ENCODE results near the gene PARP14. TPM values are rescaled to one million over a fixed set of nuclear protein-coding genes. Genes with fewer than 3 reads are reported as not detected.
"Not testable (repeated sequence)": the region's sequence is repeated elsewhere in the genome, so short reads cannot be mapped to it uniquely, and the experiment has no call there.

Gene PARP14
- total RNA-seq, 2 experiments from 2014 or later: 147 to 158 TPM

DNA sequence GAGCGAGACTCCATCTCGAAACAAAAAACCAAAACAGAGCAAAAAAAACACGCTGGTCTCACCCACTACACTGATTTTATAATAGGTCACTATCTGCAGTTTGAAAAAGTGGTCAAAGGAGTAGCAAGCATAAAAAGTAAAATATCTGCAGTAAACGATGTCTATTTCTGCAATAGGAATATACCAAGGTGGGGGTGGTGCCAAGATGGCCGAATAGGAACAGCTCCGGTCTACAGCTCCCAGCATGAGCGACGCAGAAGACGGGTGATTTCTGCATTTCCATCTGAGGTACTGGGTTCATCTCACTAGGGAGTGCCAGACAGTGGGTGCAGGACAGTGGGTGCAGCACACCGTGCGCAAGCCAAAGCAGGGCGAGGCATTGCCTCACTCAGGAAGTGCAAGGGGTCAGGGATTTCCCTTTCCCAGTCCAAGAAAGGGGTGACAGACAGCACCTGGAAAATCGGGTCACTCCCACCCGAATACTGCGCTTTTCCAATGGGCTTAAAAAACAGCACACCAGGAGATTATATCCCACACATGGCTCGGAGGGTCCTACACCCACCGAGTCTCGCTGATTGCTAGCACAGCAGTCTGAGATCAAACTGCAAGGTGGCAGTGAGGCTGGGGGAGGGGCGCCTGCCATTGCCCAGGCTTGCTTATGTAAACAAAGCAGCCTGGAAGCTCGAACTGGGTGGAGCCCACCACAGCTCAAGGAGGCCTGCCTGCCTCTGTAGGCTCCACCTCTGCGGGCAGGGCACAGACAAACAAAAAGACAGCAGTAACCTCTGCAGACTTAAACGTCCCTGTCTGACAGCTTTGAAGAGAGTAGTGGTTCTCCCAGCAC is 52.3 kb downstream of the PARP14 start:
- POLR2A ChIA-PET, H3K4me3 Mint-ChIP-seq, H3K4me1 Mint-ChIP-seq, H3K27ac Mint-ChIP-seq, H3K9me3 Mint-ChIP-seq, H3K27me3 Mint-ChIP-seq, DNase-seq: not testable (repeated sequence)
- H3K36me3 Mint-ChIP-seq (ENCODE audit: low read depth): peaks cover 48% of the 10 kb centered on the region
- CTCF ChIA-PET: interaction anchor here (0.6 to 1.1 kb wide), 3 partner anchors 12 to 583 kb away, joined by 3 read pairs; no protein-coding TSS in a partner anchor

- POLR2A ChIA-PET: no interaction called here
- Mint-ChIP-seq H3K27ac (no peak overlapping the region), H3K36me3 (ENCODE audit: low read depth) (peaks cover 30% of the 10 kb centered on the region), H3K4me1 (peaks cover 1% of the 10 kb centered on the region), H3K27me3 (no peaks in the 10 kb centered on the region), H3K9me3 (peaks cover 2% of the 10 kb centered on the region), H3K4me3 (no peak overlapping the region)
- no peak for DNase-seq
- CTCF ChIA-PET: no interaction called here
These were observed 58.5 kb downstream of the PARP14 start for GRCh38 chr3:122739172-122739571.

DNA sequence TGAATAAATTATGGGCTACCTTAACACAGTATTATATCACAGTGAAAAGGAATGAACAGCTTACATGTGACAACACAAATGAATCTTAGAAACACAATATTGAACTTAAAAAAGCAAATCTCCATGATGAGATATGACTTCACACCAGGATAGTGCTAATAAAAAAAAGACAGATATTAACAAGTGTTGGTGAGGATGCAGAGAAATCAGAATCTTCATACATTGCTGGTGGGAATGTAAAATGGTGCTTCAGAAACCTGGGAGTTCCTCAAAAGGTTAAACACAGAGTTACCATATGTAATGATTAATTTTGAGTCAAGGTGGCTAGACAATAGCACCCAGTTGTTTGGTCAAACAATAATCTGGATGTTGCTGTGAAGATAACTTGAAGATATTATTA is 61.6 kb downstream of the PARP14 start:
- H3K27me3 Mint-ChIP-seq: no peaks in the 10 kb centered on the region
- peaks cover 2% of the 10 kb centered on the region for H3K9me3 Mint-ChIP-seq
- H3K4me1 Mint-ChIP-seq: peaks cover 1% of the 10 kb centered on the region
- H3K4me3 Mint-ChIP-seq: no peak overlapping the region
- H3K27ac Mint-ChIP-seq: no peak overlapping the region
- POLR2A ChIA-PET: no interaction called here
- no peak for DNase-seq
- H3K36me3 Mint-ChIP-seq (ENCODE audit: low read depth): peaks cover 40% of the 10 kb centered on the region
- CTCF ChIA-PET: no interaction called here

DNA sequence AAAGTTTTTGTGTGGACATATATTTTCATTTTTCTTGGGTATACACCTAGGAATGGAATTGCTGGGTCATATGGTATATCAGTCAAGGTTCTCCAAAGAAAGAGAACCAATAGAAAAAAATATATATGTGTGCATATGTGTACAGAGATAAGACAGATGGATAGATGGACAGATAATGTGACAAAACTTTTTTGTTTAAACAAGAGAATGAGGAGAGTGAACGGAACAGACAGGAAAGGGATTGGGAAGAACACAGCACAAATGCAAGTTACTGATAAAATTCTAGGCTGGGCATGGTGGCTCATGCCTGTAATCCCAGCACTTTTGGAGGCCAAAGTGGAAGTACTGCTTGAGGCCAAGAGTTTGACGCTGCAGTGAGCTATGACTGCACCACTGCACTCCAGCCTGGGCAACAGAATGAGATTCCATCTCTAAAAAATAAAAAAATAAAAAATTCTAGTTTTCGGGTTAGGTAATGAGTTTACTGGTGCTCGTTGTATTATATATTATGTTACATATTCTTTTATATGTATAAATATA is 63.0 kb downstream of the PARP14 start:
- POLR2A ChIA-PET: no interaction called here
- no peak for DNase-seq
- peaks cover 42% of the 10 kb centered on the region for H3K36me3 Mint-ChIP-seq (ENCODE audit: low read depth)

DNA sequence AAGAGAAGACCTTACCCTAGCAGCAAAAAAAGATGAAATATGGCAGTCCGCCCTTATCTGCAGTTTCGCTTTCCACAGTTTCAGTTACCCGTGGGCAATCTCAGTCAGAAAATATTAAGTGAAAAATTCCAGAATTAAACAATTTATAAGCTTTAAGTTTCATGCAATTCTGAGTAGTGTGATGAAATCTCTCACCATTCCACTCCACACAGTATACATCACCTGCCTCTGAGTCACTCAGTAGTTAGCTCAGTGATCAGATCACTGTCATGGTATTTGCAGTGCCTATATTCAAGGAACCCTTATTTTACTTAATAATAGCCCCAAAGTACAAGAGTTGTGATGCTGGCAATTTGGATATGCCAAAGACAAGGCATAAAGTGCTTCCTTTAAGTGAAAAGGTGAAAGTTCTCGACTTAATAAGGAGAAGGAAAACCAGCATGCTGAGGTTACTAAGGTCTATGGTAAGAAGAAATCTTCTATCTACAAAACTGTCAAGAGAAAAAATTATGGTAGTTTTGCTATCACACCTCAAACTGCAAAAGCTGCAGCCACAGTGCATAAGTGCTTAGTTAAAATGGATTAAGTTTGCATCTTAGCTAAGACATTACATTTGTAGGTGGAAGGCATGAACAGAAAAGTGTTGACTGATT is 64.9 kb downstream of the PARP14 start:
- Mint-ChIP-seq H3K4me3 (no peak overlapping the region), H3K4me1 (peaks cover 1% of the 10 kb centered on the region), H3K27me3 (no peaks in the 10 kb centered on the region), H3K9me3 (peaks cover 2% of the 10 kb centered on the region), H3K27ac (no peak overlapping the region), H3K36me3 (ENCODE audit: low read depth) (peaks cover 27% of the 10 kb centered on the region)
- no peak for DNase-seq
- ChIA-PET CTCF (interaction anchor here (0.6 to 1.1 kb wide), 4 partner anchors 13 to 1302 kb away, joined by 3 to 4 read pairs (median 3); no protein-coding TSS in a partner anchor), POLR2A (no interaction called here)

More for the DNA sequence above, 63.0 kb downstream of the PARP14 start:
- Mint-ChIP-seq H3K9me3 (peaks cover 2% of the 10 kb centered on the region), H3K27me3 (no peaks in the 10 kb centered on the region), H3K4me1 (peaks cover 1% of the 10 kb centered on the region), H3K27ac (no peak overlapping the region), H3K4me3 (no peak overlapping the region)
- CTCF ChIA-PET: interaction anchor here (1.0 kb wide), 1 partner anchor 29 kb away, joined by 4 read pairs; no protein-coding TSS in a partner anchor

DNA sequence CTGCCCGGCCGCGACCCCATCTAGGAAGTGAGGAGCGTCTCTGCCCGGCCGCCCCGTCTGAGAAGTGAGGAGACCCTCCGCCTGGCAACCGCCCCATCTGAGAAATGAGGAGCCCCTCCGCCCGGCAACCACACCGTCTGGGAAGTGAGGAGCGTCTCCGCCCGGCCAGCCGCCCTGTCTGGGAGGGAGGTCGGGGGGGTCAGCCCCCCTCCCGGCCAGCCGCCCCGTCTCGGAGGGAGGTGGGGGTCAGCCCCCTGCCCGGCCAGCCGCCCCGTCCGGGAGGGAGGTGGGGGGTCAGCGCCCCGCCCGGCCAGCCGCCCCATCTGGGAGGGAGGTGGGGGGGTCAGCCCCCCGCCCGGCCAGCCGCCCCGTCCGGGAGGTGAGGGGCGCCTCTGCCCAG is 66.7 kb downstream of the PARP14 start:
- H3K4me1 Mint-ChIP-seq, DNase-seq, H3K9me3 Mint-ChIP-seq, H3K27ac Mint-ChIP-seq, CTCF ChIA-PET, H3K27me3 Mint-ChIP-seq, POLR2A ChIA-PET, H3K4me3 Mint-ChIP-seq: not testable (repeated sequence)
- H3K36me3 Mint-ChIP-seq (ENCODE audit: low read depth): peaks cover 21% of the 10 kb centered on the region

- H3K4me1 Mint-ChIP-seq: no peaks in the 10 kb centered on the region
- H3K4me3 Mint-ChIP-seq: no peak overlapping the region
- H3K27me3 Mint-ChIP-seq: no peaks in the 10 kb centered on the region
- no peak for DNase-seq
- no peak overlapping the region for H3K27ac Mint-ChIP-seq
- CTCF ChIA-PET: interaction anchor here (0.7 kb wide), 1 partner anchor 1134 kb away, joined by 3 read pairs; no protein-coding TSS in a partner anchor
- H3K9me3 Mint-ChIP-seq: no peaks in the 10 kb centered on the region
- peaks cover 17% of the 10 kb centered on the region for H3K36me3 Mint-ChIP-seq (ENCODE audit: low read depth)
- POLR2A ChIA-PET: no interaction called here
These were observed 67.7 kb downstream of the PARP14 start for GRCh38 chr3:122748347-122748746.

GRCh38 chr3:122754929-122755328 is 74.3 kb downstream of the PARP14 start:
- POLR2A ChIA-PET: no interaction called here
- CTCF ChIA-PET: interaction anchor here (0.6 to 0.9 kb wide), 2 partner anchors 12 to 18 kb away, joined by 3 read pairs; no protein-coding TSS in a partner anchor
- H3K4me1 Mint-ChIP-seq: peaks cover 9% of the 10 kb centered on the region
- peaks cover 11% of the 10 kb centered on the region for H3K36me3 Mint-ChIP-seq (ENCODE audit: low read depth)
- no peaks in the 10 kb centered on the region for H3K27me3 Mint-ChIP-seq
- no peaks in the 10 kb centered on the region for H3K9me3 Mint-ChIP-seq
- H3K4me3 Mint-ChIP-seq: no peak overlapping the region
- no peak overlapping the region for H3K27ac Mint-ChIP-seq
- DNase-seq: peak; percentile 42

DNA sequence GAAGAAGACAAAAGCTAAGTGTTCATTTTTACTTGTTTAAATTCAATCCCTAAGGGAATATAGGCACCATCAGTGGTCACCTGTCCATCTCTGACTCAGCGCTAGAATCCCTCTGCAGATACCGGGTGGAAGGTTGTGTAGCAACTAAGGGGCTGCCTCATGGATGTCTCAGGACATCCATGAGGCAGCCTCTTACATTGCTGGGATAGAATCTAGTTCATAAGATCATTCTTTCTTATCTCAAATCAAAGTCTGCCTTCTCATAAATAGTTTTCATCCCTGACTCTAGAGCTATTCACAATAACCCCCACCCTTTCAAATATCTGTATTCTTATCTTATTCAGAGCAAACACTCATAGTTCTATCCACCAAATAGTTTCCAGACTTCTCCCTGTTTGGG is 74.9 kb downstream of the PARP14 start:
- Mint-ChIP-seq H3K36me3 (ENCODE audit: low read depth) (peaks cover 11% of the 10 kb centered on the region), H3K4me3 (no peak overlapping the region), H3K27me3 (no peaks in the 10 kb centered on the region), H3K4me1 (peaks cover 9% of the 10 kb centered on the region), H3K27ac (no peak overlapping the region), H3K9me3 (no peaks in the 10 kb centered on the region)
- ChIA-PET POLR2A (no interaction called here), CTCF (interaction anchor here (0.5 to 0.9 kb wide), 2 partner anchors 11 to 510 kb away, joined by 3 read pairs; no protein-coding TSS in a partner anchor)
- DNase-seq: no peak

DNA sequence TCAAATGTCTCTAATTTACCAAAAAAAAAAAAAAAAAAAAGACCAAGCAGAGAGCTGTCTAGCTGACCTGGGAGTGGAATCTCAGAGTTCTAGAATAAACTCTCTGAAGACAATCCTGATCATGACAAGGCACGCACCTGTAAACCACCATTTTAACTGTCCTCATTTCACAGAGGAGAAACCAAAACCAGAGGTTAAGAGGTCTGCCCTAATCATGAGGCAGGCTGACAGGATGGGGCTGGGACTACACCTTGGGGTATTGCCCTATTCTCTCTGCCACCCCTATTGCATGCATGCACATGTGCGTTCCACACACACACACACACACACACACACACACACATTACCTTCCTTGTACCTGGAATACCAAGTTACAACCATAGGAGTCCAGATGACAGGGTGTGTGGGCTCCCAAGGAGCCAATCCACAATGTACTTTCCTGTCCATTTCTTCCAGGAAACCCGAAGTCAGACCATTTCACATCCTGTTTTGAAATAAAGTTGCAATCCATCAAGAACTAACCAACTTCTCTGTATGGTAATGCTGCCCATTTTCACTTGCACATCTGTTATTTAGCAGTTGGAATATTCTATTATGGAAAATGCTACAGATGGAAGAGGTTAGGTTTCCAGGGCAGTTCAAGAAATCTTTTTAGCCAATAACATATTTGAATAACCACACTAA is 78.4 kb downstream of the PARP14 start:
- POLR2A ChIA-PET: no interaction called here
- Mint-ChIP-seq H3K36me3 (ENCODE audit: low read depth) (peaks cover 11% of the 10 kb centered on the region), H3K9me3 (no peaks in the 10 kb centered on the region), H3K27me3 (no peaks in the 10 kb centered on the region), H3K4me1 (peaks cover 9% of the 10 kb centered on the region), H3K4me3 (no peak overlapping the region), H3K27ac (no peak overlapping the region)
- CTCF ChIA-PET: interaction anchor here (0.6 to 1.3 kb wide), 2 partner anchors 25 to 222 kb away, joined by 3 read pairs; no protein-coding TSS in a partner anchor
- no peak for DNase-seq

DNA sequence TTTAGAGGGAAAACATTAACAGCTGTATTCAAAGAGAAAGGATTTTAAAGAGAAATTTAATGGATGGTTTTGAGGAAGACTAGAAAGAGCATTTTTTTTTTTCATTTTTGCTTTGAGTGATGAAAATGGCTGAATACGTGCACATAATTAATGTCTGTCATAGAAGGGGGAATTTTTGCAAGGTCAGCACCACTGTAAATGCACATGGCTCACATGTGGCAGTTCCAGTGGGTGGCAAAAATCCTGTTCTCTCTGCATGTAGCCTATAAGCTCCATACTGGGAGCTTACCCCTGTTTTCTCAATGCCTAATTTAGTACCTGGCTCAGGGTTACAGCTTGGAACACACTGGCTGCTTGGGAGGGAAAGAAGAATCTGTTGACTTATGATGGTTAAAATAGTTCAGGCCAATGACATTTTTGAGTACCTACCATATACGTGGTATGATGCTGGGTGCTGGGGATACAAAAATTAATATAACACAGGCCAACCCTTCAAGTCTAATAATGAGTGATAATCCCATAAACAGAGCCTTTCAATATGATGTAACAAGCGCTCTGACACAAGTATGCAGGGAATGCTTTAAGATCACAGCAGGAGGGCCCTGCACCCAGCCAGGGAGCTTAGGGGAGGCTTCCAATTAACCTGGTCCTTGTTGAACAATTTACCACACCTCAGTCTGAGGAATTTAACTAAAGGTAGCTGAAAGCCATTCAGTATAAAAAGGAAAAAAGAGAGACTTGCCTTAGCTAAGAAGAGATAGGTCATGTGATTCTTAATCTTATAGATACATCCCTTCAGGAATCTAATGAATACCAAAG is 80.0 kb downstream of the PARP14 start:
- no peak for DNase-seq
- POLR2A ChIA-PET: no interaction called here
- Mint-ChIP-seq H3K4me3 (no peak overlapping the region), H3K9me3 (no peaks in the 10 kb centered on the region), H3K4me1 (peaks cover 9% of the 10 kb centered on the region), H3K27ac (no peak overlapping the region), H3K27me3 (no peaks in the 10 kb centered on the region), H3K36me3 (ENCODE audit: low read depth) (peaks cover 5% of the 10 kb centered on the region)
- CTCF ChIA-PET: interaction anchor here (0.6 to 1.2 kb wide), 3 partner anchors 15 to 1074 kb away, joined by 3 to 5 read pairs (median 3); no protein-coding TSS in a partner anchor

- H3K4me1 Mint-ChIP-seq: no peaks in the 10 kb centered on the region
- no peaks in the 10 kb centered on the region for H3K27me3 Mint-ChIP-seq
- no peak overlapping the region for H3K4me3 Mint-ChIP-seq
- peaks cover 4% of the 10 kb centered on the region for H3K36me3 Mint-ChIP-seq (ENCODE audit: low read depth)
- CTCF ChIA-PET: interaction anchor here (1.0 kb wide), 1 partner anchor 11 kb away, joined by 3 read pairs; no protein-coding TSS in a partner anchor
- POLR2A ChIA-PET: no interaction called here
- no peak overlapping the region for H3K27ac Mint-ChIP-seq
- no peak for DNase-seq
- H3K9me3 Mint-ChIP-seq: no peaks in the 10 kb centered on the region
These were observed 85.8 kb downstream of the PARP14 start for GRCh38 chr3:122766430-122766829.
